ELF-1 (cell line): Measurements from ENCODE around the gene PCCA.
A peak's percentile ranks its signal among the peaks of the same experiment; 100 is the strongest.
"Not testable (repeated sequence)": the region's sequence is repeated elsewhere in the genome, so short reads cannot be mapped to it uniquely, and the experiment has no call there.

Experiments used
- DNase-seq: peaks from one replicate; pipeline ENCODE4 v3.0.0-alpha.2; 2016; ENCODE audit warnings: low read depth, low spot score

PCCA gene

GRCh38 chr13:100304229-100304628 is 215.3 kb downstream of the PCCA start:
- DNase-seq, result no peak

GRCh38 chr13:100305398-100305797 is 216.5 kb downstream of the PCCA start:
- no peak for DNase-seq

- no peak for DNase-seq
Measured at GRCh38 chr13:100306030-100306429, 217.1 kb downstream of the PCCA start.

GRCh38 chr13:100306434-100306999 is 217.6 kb downstream of the PCCA start:
- DNase-seq, result no peak

GRCh38 chr13:100314132-100314910 is 225.4 kb downstream of the PCCA start:
- no peak for DNase-seq

GRCh38 chr13:100315522-100315921 is 226.6 kb downstream of the PCCA start:
- no peak for DNase-seq

GRCh38 chr13:100318473-100318872 is 229.6 kb downstream of the PCCA start:
- not testable (repeated sequence) for DNase-seq

- no peak for DNase-seq
Measured at GRCh38 chr13:100323937-100324336, 235.0 kb downstream of the PCCA start.

GRCh38 chr13:100330662-100331061 is 241.8 kb downstream of the PCCA start:
- no peak for DNase-seq

GRCh38 chr13:100333141-100333540 is 244.2 kb downstream of the PCCA start:
- DNase-seq, result no peak

- DNase-seq, result no peak
Measured at GRCh38 chr13:100334214-100334613, 245.3 kb downstream of the PCCA start.

- DNase-seq, result peak; percentile 11
Measured at GRCh38 chr13:100336795-100337516, 248.1 kb downstream of the PCCA start.

GRCh38 chr13:100338275-100338674 is 249.4 kb downstream of the PCCA start:
- no peak for DNase-seq

GRCh38 chr13:100339411-100339940 is 250.6 kb downstream of the PCCA start:
- no peak for DNase-seq

- no peak for DNase-seq
Measured at GRCh38 chr13:100340865-100341264, 252.0 kb downstream of the PCCA start.

GRCh38 chr13:100341327-100341726 is 252.4 kb downstream of the PCCA start:
- DNase-seq, result no peak

- no peak for DNase-seq
Measured at GRCh38 chr13:100344544-100344943, 255.7 kb downstream of the PCCA start.

GRCh38 chr13:100347968-100348367 is 259.1 kb downstream of the PCCA start:
- DNase-seq, result no peak

- no peak for DNase-seq
Measured at GRCh38 chr13:100349594-100349993, 260.7 kb downstream of the PCCA start.

- DNase-seq, result no peak
Measured at GRCh38 chr13:100350601-100351000, 261.7 kb downstream of the PCCA start.

- DNase-seq, result no peak
Measured at GRCh38 chr13:100356426-100356825, 267.5 kb downstream of the PCCA start.

GRCh38 chr13:100356889-100357288 is 268.0 kb downstream of the PCCA start:
- no peak for DNase-seq
